HG03280 (cell line): ENCODE data around the gene SFI1.

Experiments
- ATAC-seq: cut with Tn5 transposase; IDR thresholded peaks from one replicate; pipeline ENCODE4 v1.9.1; 2021; ENCODE audit warnings: mild to moderate bottlenecking, moderate library complexity; ENCODE audit not compliant: unreplicated experiment

Gene SFI1

GRCh38 chr22:31661851-31662667 is 165.7 kb downstream of the SFI1 start, which contains the start of gene PISD:
TSS of gene PISD (minus strand) at chr22:31662215. CDS start at chr22:31662208, 7 bp downstream.
- ATAC-seq = peak; percentile 88

- no peak for ATAC-seq
Observed at GRCh38 chr22:31662668-31663037, 166.3 kb downstream of the SFI1 start.
